HL-60 (cell line): ENCODE data around the gene LARP1B.

ENCODE experiments used
- DNase-seq, 2 experiments: peaks; one replicate each; pipeline ENCODE4 v3.0.0-alpha.2; 2010 to 2020; ENCODE audit warnings: low read depth in 1 of 2, low spot score in 1 of 2
- H3K27ac ChIP-seq: fragments of 250-450 bp; sonication (Bioruptor Pico); replicated peaks from 2 replicates; pipeline ENCODE4 v1.5.1; 2020; ENCODE audit warnings: mild to moderate bottlenecking, moderate library complexity
- H3K27me3 ChIP-seq: fragments of 250-450 bp; sonication (Bioruptor Pico); 2 replicates; pipeline ENCODE4 v1.5.1; 2021; ENCODE audit warnings: mild to moderate bottlenecking, moderate library complexity; ENCODE audit not compliant: insufficient read depth, poor library complexity, severe bottlenecking
- H3K4me3 ChIP-seq: replicated peaks from 2 replicates; pipeline ENCODE4 v1.5.1; 2011; ENCODE audit warnings: mild to moderate bottlenecking, control low read depth, low read length; ENCODE audit not compliant: insufficient read depth
- GABPA ChIP-seq: IDR thresholded peaks from 2 replicates; pipeline ENCODE4 v1.6.1; 2012; ENCODE audit warnings: low read depth
- POLR2AphosphoS5 ChIP-seq: IDR thresholded peaks from 2 replicates; pipeline ENCODE4 v1.6.1; 2012; ENCODE audit warnings: low read depth
- SPI1 ChIP-seq: IDR thresholded peaks from 2 replicates; pipeline ENCODE4 v1.6.1; 2012; ENCODE audit warnings: low read depth, mild to moderate bottlenecking, borderline replicate concordance
- TF ChIP-seq, protein P1 (sequence below): IDR thresholded peaks from 2 replicates; pipeline ENCODE4 v1.6.1; 2012; ENCODE audit warnings: low read depth; ENCODE audit not compliant: insufficient replicate concordance
- TF ChIP-seq, protein P2 (sequence below): IDR thresholded peaks from one replicate; pipeline ENCODE4 v1.5.1; 2011; ENCODE audit warnings: low read length, control low read depth, inconsistent platforms; ENCODE audit not compliant: insufficient read depth

LARP1B gene

DNA sequence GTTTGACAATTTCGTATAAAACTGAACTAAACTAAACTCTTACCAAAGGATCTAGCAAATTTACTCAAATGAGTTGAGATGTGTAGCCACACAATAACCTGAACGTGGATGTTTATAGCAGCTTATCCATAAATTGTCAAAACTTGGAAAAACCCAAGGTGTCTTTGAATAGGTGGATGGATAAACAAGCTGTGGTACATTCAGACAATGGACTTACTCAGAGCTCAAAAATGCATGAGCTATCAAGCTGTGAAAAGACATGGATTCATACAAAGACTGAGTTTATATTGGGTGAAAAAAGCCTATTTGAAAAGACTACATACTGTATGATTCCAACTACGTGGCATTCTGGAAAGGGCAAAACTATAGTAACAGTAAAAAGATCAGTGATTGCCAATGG, 69.5 kb downstream of the LARP1B start:
- no peak overlapping the region for H3K4me3 ChIP-seq
- no peak for DNase-seq
- TF ChIP-seq POLR2AphosphoS5 (no peak), SPI1 (no peak), GABPA (no peak)
- TF ChIP-seq, protein P1, sequence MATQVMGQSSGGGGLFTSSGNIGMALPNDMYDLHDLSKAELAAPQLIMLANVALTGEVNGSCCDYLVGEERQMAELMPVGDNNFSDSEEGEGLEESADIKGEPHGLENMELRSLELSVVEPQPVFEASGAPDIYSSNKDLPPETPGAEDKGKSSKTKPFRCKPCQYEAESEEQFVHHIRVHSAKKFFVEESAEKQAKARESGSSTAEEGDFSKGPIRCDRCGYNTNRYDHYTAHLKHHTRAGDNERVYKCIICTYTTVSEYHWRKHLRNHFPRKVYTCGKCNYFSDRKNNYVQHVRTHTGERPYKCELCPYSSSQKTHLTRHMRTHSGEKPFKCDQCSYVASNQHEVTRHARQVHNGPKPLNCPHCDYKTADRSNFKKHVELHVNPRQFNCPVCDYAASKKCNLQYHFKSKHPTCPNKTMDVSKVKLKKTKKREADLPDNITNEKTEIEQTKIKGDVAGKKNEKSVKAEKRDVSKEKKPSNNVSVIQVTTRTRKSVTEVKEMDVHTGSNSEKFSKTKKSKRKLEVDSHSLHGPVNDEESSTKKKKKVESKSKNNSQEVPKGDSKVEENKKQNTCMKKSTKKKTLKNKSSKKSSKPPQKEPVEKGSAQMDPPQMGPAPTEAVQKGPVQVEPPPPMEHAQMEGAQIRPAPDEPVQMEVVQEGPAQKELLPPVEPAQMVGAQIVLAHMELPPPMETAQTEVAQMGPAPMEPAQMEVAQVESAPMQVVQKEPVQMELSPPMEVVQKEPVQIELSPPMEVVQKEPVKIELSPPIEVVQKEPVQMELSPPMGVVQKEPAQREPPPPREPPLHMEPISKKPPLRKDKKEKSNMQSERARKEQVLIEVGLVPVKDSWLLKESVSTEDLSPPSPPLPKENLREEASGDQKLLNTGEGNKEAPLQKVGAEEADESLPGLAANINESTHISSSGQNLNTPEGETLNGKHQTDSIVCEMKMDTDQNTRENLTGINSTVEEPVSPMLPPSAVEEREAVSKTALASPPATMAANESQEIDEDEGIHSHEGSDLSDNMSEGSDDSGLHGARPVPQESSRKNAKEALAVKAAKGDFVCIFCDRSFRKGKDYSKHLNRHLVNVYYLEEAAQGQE, result no peak
- TF ChIP-seq, protein P2, sequence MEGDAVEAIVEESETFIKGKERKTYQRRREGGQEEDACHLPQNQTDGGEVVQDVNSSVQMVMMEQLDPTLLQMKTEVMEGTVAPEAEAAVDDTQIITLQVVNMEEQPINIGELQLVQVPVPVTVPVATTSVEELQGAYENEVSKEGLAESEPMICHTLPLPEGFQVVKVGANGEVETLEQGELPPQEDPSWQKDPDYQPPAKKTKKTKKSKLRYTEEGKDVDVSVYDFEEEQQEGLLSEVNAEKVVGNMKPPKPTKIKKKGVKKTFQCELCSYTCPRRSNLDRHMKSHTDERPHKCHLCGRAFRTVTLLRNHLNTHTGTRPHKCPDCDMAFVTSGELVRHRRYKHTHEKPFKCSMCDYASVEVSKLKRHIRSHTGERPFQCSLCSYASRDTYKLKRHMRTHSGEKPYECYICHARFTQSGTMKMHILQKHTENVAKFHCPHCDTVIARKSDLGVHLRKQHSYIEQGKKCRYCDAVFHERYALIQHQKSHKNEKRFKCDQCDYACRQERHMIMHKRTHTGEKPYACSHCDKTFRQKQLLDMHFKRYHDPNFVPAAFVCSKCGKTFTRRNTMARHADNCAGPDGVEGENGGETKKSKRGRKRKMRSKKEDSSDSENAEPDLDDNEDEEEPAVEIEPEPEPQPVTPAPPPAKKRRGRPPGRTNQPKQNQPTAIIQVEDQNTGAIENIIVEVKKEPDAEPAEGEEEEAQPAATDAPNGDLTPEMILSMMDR, result no peak
- no peak overlapping the region for H3K27ac ChIP-seq
- no peaks in the 10 kb centered on the region for H3K27me3 ChIP-seq

DNA sequence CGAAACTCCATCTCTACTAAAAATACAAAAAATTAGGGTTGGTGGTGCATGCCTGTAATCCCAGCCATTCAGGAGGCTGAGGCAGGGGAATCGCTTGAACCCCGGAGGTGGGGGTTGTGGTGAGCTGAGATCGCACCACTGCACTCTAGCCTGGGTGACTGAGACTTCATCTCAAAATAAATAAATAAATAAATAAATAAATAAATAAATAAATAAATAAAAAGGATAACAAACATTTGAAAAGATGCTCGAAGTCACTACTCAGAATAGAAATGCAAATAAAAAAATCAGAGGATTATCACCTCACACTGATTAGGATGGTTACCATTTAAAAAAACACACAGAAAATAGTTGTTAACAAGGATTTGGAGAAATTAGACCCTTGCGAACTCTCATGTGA, 73.8 kb downstream of the LARP1B start:
- TF ChIP-seq, protein P1, result no peak
- TF ChIP-seq POLR2AphosphoS5, result no peak
- TF ChIP-seq, protein P2, result no peak
- TF ChIP-seq GABPA, result no peak
- TF ChIP-seq SPI1, result no peak

DNA sequence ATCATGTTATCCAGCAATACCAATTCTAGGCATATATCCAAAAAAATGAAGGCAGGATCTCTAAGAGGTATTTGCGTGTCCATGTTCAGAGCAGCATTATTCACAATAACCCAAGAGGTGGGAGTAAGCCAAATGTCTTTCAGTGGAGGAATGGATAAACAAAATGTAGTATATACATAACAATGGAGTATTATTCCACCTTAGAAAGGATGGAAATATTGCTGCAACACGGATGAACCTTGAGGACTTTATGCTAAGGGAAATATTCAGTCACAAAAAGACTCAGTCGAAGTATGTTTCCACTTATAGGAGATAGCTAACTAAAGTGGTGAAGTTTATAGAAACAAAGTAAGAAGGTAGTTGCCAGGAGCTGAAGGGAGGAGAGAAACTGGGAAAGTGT, 74.3 kb downstream of the LARP1B start:
- H3K4me3 ChIP-seq, result no peak overlapping the region
- no peaks in the 10 kb centered on the region for H3K27me3 ChIP-seq
- TF ChIP-seq GABPA (no peak), POLR2AphosphoS5 (no peak), SPI1 (no peak)
- TF ChIP-seq, protein P1, result no peak
- TF ChIP-seq, protein P2, result no peak
- DNase-seq, result no peak
- no peak overlapping the region for H3K27ac ChIP-seq

More for the DNA sequence above, 73.8 kb downstream of the LARP1B start:
- Histone ChIP-seq H3K27ac (no peak overlapping the region), H3K27me3 (no peaks in the 10 kb centered on the region), H3K4me3 (no peak overlapping the region)
- no peak for DNase-seq
